ENCODE measurements around the gene CBS.
"Not testable (repeated sequence)": the region's sequence is repeated elsewhere in the genome, so short reads cannot be mapped to it uniquely, and the experiment has no call there.

Gene CBS

DNA sequence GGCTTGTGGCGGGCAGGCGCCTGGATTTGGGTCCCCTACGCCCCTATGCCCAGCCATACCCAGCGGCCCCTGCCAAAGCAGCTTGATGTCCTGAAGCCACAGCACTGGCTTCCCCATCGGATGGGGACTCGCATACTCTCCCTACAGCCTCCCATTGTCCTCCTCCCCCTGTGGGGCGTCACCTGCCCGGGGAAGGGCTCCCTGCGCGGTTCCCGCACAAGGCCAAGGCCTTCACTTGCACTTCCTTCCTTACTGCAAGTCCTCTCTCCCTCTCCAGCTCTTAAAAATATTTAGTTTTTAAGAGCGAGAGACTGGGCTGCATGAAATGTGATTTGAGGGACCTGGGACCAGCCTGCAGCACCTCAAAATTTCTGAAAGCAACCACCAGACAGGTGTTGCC lies 8.9 kb downstream of the CBS start:
- DNase-seq, result not testable (repeated sequence)

DNA sequence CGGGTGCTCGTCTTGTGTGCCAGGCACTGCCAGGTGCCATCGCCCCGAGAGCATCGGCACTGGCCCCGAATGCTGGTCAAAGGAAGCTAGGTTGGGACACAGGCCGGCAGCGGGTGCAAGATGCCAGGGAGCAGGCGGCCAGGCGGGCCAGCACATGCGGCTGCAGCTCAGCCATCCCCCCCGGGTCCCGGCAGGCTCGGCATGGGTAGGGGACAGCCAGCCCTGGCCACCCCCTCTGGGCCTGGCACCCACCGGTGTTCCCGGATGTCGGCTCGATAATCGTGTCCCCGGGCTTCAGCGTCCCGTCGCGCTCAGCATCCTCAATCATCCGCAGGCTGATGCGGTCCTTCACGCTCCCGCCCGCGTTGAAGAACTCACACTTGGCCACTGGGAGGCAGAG lies 9.6 kb downstream of the CBS start:
- DNase-seq, result not testable (repeated sequence)

GRCh38 chr21:43064265-43064917 lies 11.2 kb downstream of the CBS start:
- not testable (repeated sequence) for DNase-seq

DNA sequence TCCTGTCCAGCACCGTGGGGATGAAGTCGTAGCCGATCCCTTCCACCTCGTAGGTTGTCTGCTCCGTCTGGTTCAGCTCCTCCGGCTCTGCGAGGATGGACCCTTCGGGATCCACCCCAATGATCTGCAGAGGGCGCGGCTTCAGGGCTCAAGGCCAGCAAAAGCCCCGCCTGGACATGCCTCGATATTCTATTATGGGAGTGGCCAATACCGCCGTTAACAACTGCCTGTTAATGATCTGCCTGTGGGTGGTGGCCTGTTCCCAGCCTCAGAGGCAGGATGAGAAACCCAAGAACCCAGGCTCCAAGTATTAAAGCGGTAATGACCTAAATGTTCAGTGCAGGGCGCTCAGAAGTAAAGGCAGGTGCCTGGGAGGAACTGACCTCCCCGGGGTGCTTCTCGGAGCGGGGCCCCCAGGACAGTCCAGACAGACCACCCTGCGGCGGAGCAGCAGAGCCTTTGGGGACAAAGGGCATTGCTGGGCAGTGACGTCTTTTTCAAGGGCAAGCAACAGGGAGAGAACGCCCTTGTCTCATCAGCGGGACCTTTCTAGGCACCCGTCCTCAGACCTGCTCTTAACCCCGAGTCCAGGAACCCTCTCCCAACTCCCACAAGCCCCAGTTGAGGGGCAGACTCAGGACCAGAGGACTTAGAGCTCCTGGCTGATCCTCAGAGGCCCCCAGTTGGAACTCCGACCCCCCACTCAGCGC lies 12.5 kb downstream of the CBS start:
- DNase-seq, result not testable (repeated sequence)

- DNase-seq, result not testable (repeated sequence)
These were observed 22.5 kb downstream of the CBS start for GRCh38 chr21:43053112-43053511.

DNA sequence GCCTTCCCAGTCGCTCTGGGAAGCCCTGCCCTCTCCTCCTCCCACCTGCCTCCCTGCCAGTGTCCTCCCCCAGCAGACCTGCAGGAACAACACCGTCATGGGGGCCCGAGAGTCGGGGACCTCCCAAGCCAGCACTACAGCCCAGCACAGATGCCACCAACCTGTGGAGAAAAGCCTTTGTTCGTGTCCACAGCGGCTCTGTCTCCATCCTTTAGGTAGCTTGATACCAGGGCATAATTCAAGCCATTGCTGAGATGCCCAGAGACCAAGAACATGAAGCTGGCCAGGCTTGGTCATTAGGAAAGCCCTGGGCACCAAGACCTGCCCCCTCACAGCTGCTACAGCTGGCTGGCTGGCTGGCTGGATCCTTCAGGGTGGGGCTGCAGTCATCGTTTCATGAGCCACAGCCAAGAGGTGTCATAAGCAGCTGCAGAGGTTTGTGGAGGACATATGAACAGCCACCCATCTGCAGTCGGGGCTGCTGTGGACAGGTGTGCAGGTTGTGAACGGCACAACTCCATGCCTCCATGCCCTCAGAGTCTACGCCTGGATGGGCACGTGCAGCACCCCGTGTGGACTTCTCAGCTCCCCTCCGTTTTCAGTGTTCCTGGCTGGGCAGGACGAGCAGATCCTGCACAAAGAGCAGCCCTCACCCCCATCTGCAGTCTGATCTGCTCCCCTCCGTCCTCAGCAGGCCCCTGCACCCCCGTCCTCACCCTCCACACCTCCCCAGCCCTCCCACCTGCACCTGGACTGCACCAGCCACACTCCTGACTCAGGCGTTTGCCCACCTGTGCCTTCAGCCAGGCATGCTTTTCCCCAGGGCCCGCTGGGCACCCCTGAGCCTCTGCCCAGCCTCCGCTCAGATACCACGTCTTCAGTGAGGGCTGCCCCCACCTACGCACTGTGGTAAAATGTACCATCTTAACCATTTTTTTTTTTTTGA lies 29.5 kb downstream of the CBS start:
- DNase-seq, result not testable (repeated sequence)

DNA sequence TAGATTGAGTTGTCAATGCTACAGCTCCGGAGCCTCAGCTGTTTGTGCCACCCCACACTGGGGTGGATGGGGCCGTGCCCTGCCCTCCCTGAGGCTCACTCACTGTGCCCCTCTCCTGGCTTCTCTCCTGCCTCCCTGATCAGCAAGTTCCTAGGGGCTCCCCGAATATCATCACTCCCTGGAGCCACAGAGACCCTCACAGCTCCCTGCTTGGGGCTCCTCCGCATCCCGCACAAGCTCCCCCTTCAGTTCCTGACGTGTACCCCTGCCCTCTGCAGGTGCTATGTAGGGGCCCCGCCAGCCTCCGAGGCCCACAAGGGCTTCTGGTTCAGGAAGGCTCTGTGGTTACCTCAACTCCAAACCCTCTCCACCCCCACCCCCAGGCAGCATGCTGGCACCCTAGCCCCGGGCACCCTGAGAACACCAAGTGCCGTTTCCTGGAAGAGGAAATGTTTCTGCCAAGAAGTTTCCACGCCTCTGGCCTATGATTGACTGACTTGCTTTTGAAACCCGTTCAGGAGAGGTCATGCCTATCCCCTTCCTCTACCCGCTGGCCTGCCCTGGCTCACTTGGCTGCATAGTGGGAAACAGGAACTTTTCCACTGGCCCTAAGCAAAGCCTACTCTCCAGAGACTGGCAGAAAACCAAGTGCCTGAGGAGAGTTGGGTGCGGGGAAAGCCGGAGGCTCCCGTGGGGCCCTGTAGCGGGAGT lies 30.3 kb downstream of the CBS start:
- not testable (repeated sequence) for DNase-seq

- DNase-seq, result not testable (repeated sequence)
These were observed 31.1 kb downstream of the CBS start for GRCh38 chr21:43044547-43044946.

DNA sequence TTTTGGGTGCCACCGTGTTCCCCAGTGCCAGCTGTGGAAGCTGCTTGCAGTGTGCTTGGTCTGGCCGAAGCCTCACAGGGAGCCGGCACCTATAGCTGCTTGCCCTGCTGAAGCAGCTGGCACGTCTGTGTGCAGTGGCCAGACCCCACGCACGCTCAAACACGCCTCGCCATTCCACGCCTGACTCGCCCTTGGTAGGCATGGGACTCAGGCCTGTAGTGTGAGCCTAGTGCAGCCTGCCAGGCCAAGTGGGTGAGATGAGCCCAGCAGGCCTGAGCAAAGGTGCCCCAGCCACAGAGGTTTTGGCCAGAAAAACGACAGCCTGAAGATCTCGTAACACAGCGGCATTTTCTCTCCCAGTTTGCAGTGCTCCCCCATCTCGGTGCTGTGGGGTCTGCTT lies 32.3 kb downstream of the CBS start:
- DNase-seq, result not testable (repeated sequence)

- DNase-seq, result not testable (repeated sequence)
These were observed 33.5 kb downstream of the CBS start for GRCh38 chr21:43042169-43042568.

- DNase-seq, result not testable (repeated sequence)
These were observed 37.0 kb downstream of the CBS start for GRCh38 chr21:43038659-43039044.

GRCh38 chr21:43037918-43038658 lies 37.5 kb downstream of the CBS start:
- DNase-seq, result not testable (repeated sequence)

GRCh38 chr21:43036889-43037288 lies 38.7 kb downstream of the CBS start:
- DNase-seq, result not testable (repeated sequence)

- no peak for DNase-seq
These were observed 40.8 kb downstream of the CBS start for GRCh38 chr21:43034826-43035225.

GRCh38 chr21:43034101-43034500 lies 41.5 kb downstream of the CBS start:
- DNase-seq, result no peak

GRCh38 chr21:43031121-43031619 lies 44.5 kb downstream of the CBS start:
- DNase-seq, result no peak

GRCh38 chr21:43029785-43030184 lies 45.9 kb downstream of the CBS start:
- DNase-seq, result no peak

GRCh38 chr21:43027846-43028731 lies 47.5 kb downstream of the CBS start:
- no peak for DNase-seq

DNA sequence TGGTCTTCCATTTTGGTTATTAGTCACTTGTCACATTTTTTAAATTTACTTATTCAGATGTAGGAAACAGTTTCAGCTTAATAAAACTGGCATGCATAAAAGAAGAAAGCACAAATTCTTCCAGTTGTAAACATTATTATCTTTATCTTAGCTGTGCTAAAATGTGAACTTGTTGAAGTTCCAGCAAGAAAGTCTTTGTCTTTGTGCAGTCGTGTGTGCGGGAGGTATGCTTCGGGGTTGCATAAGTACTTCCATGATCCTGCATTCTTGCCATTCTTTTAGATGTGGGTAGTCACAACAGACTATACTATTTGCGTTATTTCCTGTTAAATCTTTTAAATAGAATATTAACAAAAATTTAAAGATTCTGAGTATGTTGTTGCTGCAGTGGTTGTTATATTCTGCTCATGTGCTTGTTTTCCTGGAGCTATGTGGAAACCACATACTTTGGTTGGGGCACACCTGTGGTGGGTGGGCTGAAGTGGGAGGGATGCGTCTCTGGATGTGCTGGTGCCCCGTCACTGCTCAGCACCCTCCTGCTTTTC lies 49.9 kb downstream of the CBS start:
- peak; percentile 1 for DNase-seq

DNA sequence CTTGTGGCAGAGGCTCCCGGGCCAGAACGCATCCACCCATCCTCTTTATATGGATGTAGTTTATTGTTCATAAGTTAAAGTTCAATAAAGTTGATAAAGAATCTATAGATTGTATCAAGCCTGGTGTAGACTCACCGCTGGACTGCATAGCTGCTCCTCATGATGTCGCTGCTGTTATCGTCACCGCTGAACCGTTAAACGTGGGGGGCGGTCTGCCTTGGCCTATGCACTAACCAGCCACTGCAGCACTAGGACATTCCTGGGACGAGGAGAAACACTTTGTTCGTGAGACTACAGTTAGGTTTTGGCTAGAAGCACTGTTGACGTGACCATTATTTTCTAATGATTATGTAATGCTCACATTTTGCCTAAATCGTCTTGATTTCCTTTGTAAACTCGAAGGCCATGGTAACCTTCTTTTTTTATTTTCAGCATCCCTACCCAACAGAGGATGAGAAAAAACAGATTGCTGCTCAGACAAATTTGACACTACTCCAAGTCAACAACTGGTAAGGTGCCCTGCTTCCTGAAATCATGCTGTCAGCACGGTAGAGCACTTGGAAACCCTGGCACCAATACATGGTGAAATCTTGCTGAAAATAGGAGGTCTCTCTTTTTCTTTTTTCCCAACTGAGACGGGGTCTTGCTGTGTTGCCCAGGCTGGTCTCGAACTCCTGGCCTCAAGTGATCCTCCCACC lies 51.0 kb downstream of the CBS start:
- DNase-seq, result no peak
